Common myeloid progenitor, CD34-positive (primary cell): Measurements from ENCODE around the gene ANKRD22.

ENCODE experiments used
- CTCF ChIA-PET: fragments of 350-600 bp; sonication (Branson Sonifier 250); formaldehyde crosslinking; loops from one replicate; lab custom pipeline; 2021; ENCODE audit warnings: antibody characterized with exemption; lab: Charles Lee
- POLR2A ChIA-PET: fragments of 350-600 bp; sonication (Branson Sonifier 250); formaldehyde crosslinking; loops from one replicate; lab custom pipeline; 2021; ENCODE audit warnings: antibody characterized with exemption; lab: Charles Lee
- DNase-seq, 3 donors: peaks; one replicate each; pipeline versions ENCODE4 v3.0.0 to v3.0.0-alpha.2; 2013
- H3K27ac ChIP-seq, 2 experiments: 1 replicate in 1 of 2; 2 replicates in 1 of 2; pipeline ENCODE4 v1.7.0; 2013; ENCODE audit warnings: inconsistent platforms in 2 of 2, low read length in 2 of 2, mild to moderate bottlenecking in 2 of 2, low read depth in 1 of 2, moderate library complexity in 1 of 2; ENCODE audit not compliant: severe bottlenecking in 2 of 2, insufficient read depth in 1 of 2, poor library complexity in 1 of 2
- H3K27me3 ChIP-seq, 5 experiments: replicated peaks in 2 of 5; 1 replicate in 3 of 5; 2 replicates in 2 of 5; pipeline versions ENCODE4 v1.6.1 to v1.7.0; 2013; ENCODE audit warnings: low read length in 4 of 5, mild to moderate bottlenecking in 2 of 5, moderate library complexity in 2 of 5, inconsistent platforms in 1 of 5; ENCODE audit not compliant: insufficient read depth in 5 of 5, control insufficient read depth in 4 of 5
- H3K36me3 ChIP-seq, 4 experiments: 1 replicate in 2 of 4; 2 replicates in 2 of 4; pipeline versions ENCODE4 v1.6.1 to v1.7.0; 2013; ENCODE audit warnings: low read length in 3 of 4, control low read depth in 1 of 4, mild to moderate bottlenecking in 1 of 4; ENCODE audit not compliant: control insufficient read depth in 4 of 4, insufficient read depth in 4 of 4
- H3K4me1 ChIP-seq, 4 experiments: 1 replicate in 3 of 4; 2 replicates in 1 of 4; pipeline versions ENCODE4 v1.6.1 to v1.7.1; 2013; ENCODE audit warnings: low read length in 3 of 4, mild to moderate bottlenecking in 3 of 4, control low read depth in 1 of 4, inconsistent platforms in 1 of 4, moderate library complexity in 1 of 4; ENCODE audit not compliant: control insufficient read depth in 4 of 4, insufficient read depth in 4 of 4; ENCODE audit errors: control extremely low read depth in 1 of 4
- H3K4me3 ChIP-seq, 7 experiments: 1 replicate in 4 of 7; 2 replicates in 3 of 7; pipeline versions ENCODE4 v1.5.1 to v1.7.0; 2013; ENCODE audit warnings: mild to moderate bottlenecking in 7 of 7, low read length in 6 of 7, moderate library complexity in 6 of 7, inconsistent platforms in 2 of 7, low read depth in 2 of 7, control low read depth in 1 of 7; ENCODE audit not compliant: insufficient read depth in 4 of 7, control insufficient read depth in 1 of 7; ENCODE audit errors: extremely low read depth in 1 of 7
- H3K9me3 ChIP-seq, 5 experiments: 1 replicate in 4 of 5; 2 replicates in 1 of 5; pipeline versions ENCODE4 v1.6.1 to v1.7.1; 2013; ENCODE audit warnings: low read length in 4 of 5, mild to moderate bottlenecking in 2 of 5, inconsistent platforms in 1 of 5, low read depth in 1 of 5, moderate library complexity in 1 of 5; ENCODE audit not compliant: control insufficient read depth in 4 of 5, insufficient read depth in 2 of 5; ENCODE audit errors: control extremely low read depth in 1 of 5
- WGBS: methylation state at CpG from one replicate; pipeline ENCODE4 v1.1.5; 2013; ENCODE audit not compliant: insufficient coverage; 5-methylcytosine and 5-hydroxymethylcytosine counted together

The ANKRD22 gene

DNA sequence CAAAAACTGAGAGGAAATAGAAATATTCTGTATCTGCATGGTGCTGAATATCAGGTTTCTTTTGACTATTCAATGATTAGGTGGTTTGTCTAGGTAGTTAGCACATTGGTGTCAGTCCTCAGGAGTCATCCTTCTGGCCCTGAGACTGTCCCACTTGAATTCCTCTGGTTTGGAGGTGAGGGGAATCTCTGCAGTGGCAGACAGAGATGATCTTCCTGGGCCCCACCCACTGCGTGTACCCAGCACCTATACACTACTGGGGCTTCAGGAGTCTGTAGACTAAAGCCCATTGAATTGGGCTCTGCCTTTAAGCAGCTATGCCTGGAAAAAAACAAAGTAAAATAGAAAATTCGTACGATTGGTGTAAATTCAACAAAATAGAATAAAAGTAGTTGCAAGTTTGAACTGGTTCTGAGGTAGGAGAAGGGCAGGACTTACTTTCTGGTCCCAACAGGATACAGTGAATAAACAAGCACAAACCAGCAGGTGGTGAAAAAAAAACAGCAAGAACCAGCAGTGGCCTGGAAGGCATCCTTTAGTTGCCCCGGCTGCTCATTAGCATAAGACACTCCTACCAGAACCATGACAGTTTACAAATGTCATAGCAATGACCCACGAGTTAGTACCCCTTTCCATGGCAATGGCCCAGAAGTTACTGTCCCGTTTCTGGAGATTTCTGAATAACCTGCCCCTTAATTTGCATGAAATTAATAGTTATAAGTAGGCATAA lies 47.4 kb downstream of the ANKRD22 start:
- Histone ChIP-seq H3K4me1 (peaks cover 4 to 16% (median 7%) of the 10 kb centered on the region in 4 experiments), H3K27me3 (no peaks in the 10 kb centered on the region), H3K27ac (no peak overlapping the region), H3K9me3 (no peaks in the 10 kb centered on the region), H3K4me3 (no peak overlapping the region), H3K36me3 (no peaks in the 10 kb centered on the region)
- 98% methylated on average over 4 of the region's 6 CpGs for WGBS
- no peak for DNase-seq
- CTCF ChIA-PET, result interaction anchor here (1.0 to 1.3 kb wide), 5 partner anchors 9 to 118 kb away, joined by 3 to 5 read pairs (median 3); no protein-coding TSS in a partner anchor
- POLR2A ChIA-PET, result interaction anchor here (0.7 kb wide), 1 partner anchor 73 kb away, joined by 3 read pairs; no protein-coding TSS in a partner anchor

DNA sequence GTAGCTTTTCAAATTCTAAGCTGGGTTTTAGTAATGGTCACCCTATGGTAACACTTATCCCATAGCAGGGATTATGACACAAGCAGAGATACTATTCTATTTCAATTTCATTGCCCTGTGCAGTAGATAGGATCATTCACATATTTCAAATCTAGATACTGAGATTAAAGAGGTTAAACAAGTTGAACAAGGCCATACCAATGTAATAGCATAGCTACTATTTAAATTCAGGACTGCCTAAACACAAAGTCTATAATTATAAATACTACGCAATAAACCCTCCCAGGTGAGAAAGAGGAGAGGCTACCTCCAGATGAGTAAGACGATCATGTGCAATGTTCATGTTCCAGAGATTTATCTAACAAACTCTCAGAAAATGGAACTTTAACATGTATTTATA lies 48.0 kb downstream of the ANKRD22 start:
- WGBS, result no CpG with 5 or more reads among the region's 2 CpGs
- Histone ChIP-seq H3K9me3 (no peaks in the 10 kb centered on the region), H3K4me3 (no peak overlapping the region), H3K27me3 (no peaks in the 10 kb centered on the region), H3K27ac (no peak overlapping the region), H3K4me1 (peaks cover 4 to 16% (median 7%) of the 10 kb centered on the region in 4 experiments), H3K36me3 (no peaks in the 10 kb centered on the region)
- ChIA-PET CTCF (no interaction called here), POLR2A (interaction anchor here (0.6 kb wide), 1 partner anchor 10 kb away, joined by 5 read pairs; no protein-coding TSS in a partner anchor)
- no peak for DNase-seq

DNA sequence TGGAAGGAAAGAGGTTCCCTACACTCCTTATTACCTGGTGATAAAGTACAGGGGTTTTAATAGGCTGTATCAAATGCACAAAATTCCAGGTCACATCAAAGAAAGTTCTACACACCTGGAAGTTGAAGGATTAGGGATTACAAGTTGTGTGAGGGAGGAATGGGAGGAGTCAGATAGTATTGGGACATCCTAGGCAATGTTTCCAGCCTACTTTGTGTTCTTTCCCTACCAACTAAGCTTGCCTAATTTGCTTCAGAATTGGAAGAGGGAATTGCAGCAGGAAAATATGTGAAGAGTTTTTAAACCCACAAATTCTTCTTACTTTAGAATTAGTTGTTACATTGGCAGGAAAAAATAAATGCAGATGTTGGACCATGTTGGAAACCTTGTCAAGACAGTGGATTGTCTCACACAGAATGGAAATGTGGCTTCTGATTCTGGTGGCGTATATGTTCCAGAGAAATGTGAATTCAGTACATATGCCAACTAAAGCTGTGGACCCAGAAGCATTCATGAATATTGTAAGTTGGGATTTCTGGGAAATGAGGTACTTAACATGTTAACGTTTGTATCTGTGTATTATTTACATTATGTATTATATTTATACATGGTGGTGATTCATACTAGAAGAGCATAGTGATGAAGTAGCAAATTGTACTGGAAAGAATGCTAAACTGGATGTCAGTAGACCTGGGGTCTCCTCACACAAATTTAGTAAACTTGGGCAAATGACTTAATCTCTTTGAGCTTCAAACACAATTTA lies 48.9 kb downstream of the ANKRD22 start, which contains the start of gene LIPM:
LIPM (plus strand) TSS at position 208 of the 763 bp plus-strand sequence; CDS start at position 375, 167 bp downstream.
- Histone ChIP-seq H3K4me1 (peaks cover 4 to 16% (median 7%) of the 10 kb centered on the region in 4 experiments), H3K36me3 (no peaks in the 10 kb centered on the region), H3K4me3 (no peak within 1 kb of the TSS), H3K27ac (no peak within 1 kb of the TSS), H3K9me3 (no peaks in the 10 kb centered on the region), H3K27me3 (no peaks in the 10 kb centered on the region)
- DNase-seq, result no peak
- POLR2A ChIA-PET, result interaction anchor here (0.6 kb wide), 1 partner anchor 258 kb away, joined by 4 read pairs; no protein-coding TSS in a partner anchor
- CTCF ChIA-PET, result interaction anchor here (1.5 kb wide), 1 partner anchor 109 kb away, joined by 3 read pairs; no protein-coding TSS in a partner anchor
- WGBS, result 89% methylated on average over 1 of the region's 2 CpGs

DNA sequence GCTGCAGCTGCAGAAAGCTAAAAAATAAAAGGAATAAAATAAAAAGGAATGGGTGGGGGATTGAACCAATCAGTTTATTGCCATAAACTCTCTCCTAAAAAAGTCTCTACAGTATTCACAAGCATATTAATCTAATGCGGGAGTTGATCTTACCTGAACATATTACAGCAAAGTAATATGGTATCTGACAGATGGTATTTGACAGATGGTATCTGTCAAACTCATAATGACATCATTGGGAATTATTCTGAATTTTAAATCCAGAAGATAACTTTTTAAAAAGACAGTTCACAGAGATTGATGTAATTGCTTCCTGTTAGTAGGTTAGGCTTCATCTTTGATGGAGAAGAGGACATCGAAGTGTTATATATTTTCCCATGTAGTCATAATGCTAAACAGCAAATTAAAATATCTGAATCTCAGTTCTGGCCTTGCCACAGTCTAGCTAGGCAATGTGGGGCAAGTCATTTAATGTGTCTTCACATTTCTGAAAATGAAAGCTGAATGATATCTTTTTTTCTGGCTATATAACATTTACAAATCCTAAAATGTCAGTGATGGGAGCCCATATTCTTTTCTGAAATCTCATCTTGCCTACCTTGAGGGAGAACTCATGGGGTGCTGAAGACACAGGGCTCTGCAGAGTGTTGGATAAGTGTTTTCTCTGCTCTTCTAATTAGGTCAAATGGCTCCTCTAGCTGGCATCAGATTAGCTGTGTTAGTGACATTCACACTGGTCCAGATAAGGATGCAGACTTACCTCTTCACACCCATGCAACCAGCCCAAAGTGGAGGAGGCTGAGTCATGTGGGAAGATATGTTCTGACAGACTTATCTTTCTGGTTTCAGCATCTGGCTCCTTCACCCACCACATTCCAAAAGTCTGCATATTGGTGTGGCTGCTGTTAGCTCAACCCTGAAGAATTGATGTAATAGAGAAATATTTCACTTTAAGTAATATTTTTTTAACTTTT lies 51.2 kb downstream of the ANKRD22 start:
- no peaks in the 10 kb centered on the region for H3K27me3 ChIP-seq
- H3K27ac ChIP-seq, result no peak overlapping the region
- no CpG with 5 or more reads among the region's 2 CpGs for WGBS
- H3K4me3 ChIP-seq, result no peak overlapping the region
- H3K36me3 ChIP-seq, result no peaks in the 10 kb centered on the region
- peak in 2 of 3 donors; percentile 24 to 25 for DNase-seq
- H3K9me3 ChIP-seq, result no peaks in the 10 kb centered on the region
- H3K4me1 ChIP-seq, result peaks cover 0 to 8% (median under 1%) of the 10 kb centered on the region in 4 experiments
- POLR2A ChIA-PET, result interaction anchor here (0.6 kb wide), 1 partner anchor 373 kb away, joined by 5 read pairs; no protein-coding TSS in a partner anchor
- CTCF ChIA-PET, result interaction anchor here (1.3 to 1.8 kb wide), 3 partner anchors 9 to 11 kb away, joined by 5 to 8 read pairs (median 7); no protein-coding TSS in a partner anchor

GRCh38 chr10:88794731-88795130 lies 56.9 kb downstream of the ANKRD22 start:
- Histone ChIP-seq H3K36me3 (no peaks in the 10 kb centered on the region), H3K4me1 (peaks cover 0 to 11% (median 0%) of the 10 kb centered on the region in 4 experiments), H3K27ac (no peak overlapping the region), H3K4me3 (no peak overlapping the region), H3K27me3 (no peaks in the 10 kb centered on the region), H3K9me3 (no peaks in the 10 kb centered on the region)
- WGBS, result no CpG with 5 or more reads among the region's 1 CpG
- POLR2A ChIA-PET, result no interaction called here
- CTCF ChIA-PET, result interaction anchor here (0.7 kb wide), 1 partner anchor 17 kb away, joined by 3 read pairs; no protein-coding TSS in a partner anchor
- DNase-seq, result no peak

DNA sequence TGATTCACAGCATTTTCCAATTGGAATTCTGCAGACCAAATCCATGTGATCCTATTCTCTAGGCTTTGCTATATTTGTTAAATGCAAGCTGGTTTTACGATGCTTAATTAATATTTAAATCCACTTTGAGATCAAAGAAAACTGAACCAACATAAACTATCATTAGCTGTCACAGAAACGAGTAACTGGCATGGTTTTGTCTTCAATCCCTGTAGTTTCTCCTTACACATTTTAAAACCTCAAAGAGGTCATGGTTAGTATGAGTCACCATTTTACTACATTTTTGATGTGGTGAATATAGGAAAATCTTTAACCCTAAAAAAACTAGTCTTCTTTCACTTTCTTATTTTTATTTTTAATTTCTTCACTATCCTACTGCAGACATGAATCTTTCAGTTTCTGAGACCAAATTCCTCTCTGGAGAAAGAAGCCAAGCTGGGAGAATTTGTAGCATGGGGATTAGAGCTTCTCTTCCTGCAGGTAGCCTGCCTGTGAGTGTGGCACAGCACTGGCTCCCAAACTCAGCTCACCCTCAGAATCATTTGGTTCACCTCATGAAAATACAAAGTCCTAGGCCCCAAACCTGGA lies 57.8 kb downstream of the ANKRD22 start:
- ChIA-PET POLR2A (interaction anchor here (0.6 kb wide), 1 partner anchor 10 kb away, joined by 5 read pairs; no protein-coding TSS in a partner anchor), CTCF (interaction anchor here (0.6 to 0.9 kb wide), 2 partner anchors 15 to 33 kb away, joined by 3 read pairs; no protein-coding TSS in a partner anchor)
- DNase-seq, result peak; percentile 17 to 68 (median 66)
- peaks cover 0 to 11% (median 0%) of the 10 kb centered on the region in 4 experiments for H3K4me1 ChIP-seq
- no peaks in the 10 kb centered on the region for H3K27me3 ChIP-seq
- H3K9me3 ChIP-seq, result no peaks in the 10 kb centered on the region
- H3K4me3 ChIP-seq, result no peak overlapping the region
- no CpG with 5 or more reads among the region's 2 CpGs for WGBS
- no peak overlapping the region for H3K27ac ChIP-seq
- no peaks in the 10 kb centered on the region for H3K36me3 ChIP-seq
